Tibial nerve (tissue), 3 donors: ENCODE data around the gene NTM.

Source experiments
- POLR2A ChIP-seq, 2 donors: fragments of 450-650 bp; IDR thresholded peaks; one replicate each; pipeline ENCODE4 v1.6.1; 2017; ENCODE audit warnings: antibody characterized with exemption in 2 of 2, mild to moderate bottlenecking in 2 of 2, moderate library complexity in 2 of 2
- TF ChIP-seq, protein P1 (sequence below), 5 experiments: fragments of 200-600 bp in 3 of 5; fragments of 450-650 bp in 2 of 5; sonication (generic) in 3 of 5; IDR thresholded peaks; one replicate each; pipeline ENCODE4 v1.5.1; 2016 to 2019; ENCODE audit warnings: antibody characterized with exemption in 5 of 5, mild to moderate bottlenecking in 3 of 5, moderate library complexity in 2 of 5

- TF ChIP-seq, protein P1, sequence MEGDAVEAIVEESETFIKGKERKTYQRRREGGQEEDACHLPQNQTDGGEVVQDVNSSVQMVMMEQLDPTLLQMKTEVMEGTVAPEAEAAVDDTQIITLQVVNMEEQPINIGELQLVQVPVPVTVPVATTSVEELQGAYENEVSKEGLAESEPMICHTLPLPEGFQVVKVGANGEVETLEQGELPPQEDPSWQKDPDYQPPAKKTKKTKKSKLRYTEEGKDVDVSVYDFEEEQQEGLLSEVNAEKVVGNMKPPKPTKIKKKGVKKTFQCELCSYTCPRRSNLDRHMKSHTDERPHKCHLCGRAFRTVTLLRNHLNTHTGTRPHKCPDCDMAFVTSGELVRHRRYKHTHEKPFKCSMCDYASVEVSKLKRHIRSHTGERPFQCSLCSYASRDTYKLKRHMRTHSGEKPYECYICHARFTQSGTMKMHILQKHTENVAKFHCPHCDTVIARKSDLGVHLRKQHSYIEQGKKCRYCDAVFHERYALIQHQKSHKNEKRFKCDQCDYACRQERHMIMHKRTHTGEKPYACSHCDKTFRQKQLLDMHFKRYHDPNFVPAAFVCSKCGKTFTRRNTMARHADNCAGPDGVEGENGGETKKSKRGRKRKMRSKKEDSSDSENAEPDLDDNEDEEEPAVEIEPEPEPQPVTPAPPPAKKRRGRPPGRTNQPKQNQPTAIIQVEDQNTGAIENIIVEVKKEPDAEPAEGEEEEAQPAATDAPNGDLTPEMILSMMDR (IDR thresholded peaks at IDR 0.05): no peak
- no peak for TF ChIP-seq POLR2A (IDR thresholded peaks at IDR 0.05)
Measured at GRCh38 chr11:131483877-131484276, 113.5 kb downstream of the NTM start.
